Cardiac muscle cell (in vitro differentiated cells and primary cell): Measurements from ENCODE around the gene GASK1A. TPM values are rescaled to one million over a fixed set of nuclear protein-coding genes. Genes with fewer than 3 reads are reported as not detected.

Experiments
- DNase-seq, 2 donors: peaks; one replicate each; pipeline versions ENCODE4 v3.0.0 to v3.0.0-alpha.2; 2010 to 2017; ENCODE audit warnings: low read depth in 1 of 2, low spot score in 1 of 2
- H3K27ac ChIP-seq: fragments of 200-600 bp; sonication (generic); 2 replicates; pipeline ENCODE4 v1.5.1; 2016
- H3K27me3 ChIP-seq: fragments of 200-600 bp; sonication (generic); 2 replicates; pipeline ENCODE4 v1.6.0; 2016; ENCODE audit warnings: control low read depth
- H3K36me3 ChIP-seq: fragments of 200-600 bp; sonication (generic); 2 replicates; pipeline ENCODE4 v1.5.1; 2016; ENCODE audit warnings: control low read depth
- H3K4me1 ChIP-seq: fragments of 200-600 bp; sonication (generic); 2 replicates; pipeline ENCODE4 v1.8.1; 2017; ENCODE audit warnings: low read depth, mild to moderate bottlenecking, mixed run types
- H3K4me3 ChIP-seq: fragments of 200-600 bp; sonication (generic); 2 replicates; pipeline ENCODE4 v1.5.1; 2016; ENCODE audit warnings: mild to moderate bottlenecking
- H3K9me3 ChIP-seq: fragments of 200-600 bp; sonication (generic); 2 replicates; pipeline ENCODE4 v1.5.1; 2017; ENCODE audit warnings: low read depth, mild to moderate bottlenecking, control low read depth
- CTCF ChIP-seq: IDR thresholded peaks from 2 replicates; pipeline ENCODE4 v1.5.1; 2012; ENCODE audit warnings: low read depth, mild to moderate bottlenecking, low read length
- polyA plus RNA-seq: library from polyadenylated mRNA; unstranded; fragments of >200 nt; fragmentation: Nextera tagmentation; extraction: Ambion mirVana; gene quantifications from 2 replicates; pipeline ENCODE4 v1.2.1, GENCODE V29; 2016
- total RNA-seq: library from RNA; depleted of rRNA; stranded (reverse); fragments of >200 nt; gene quantifications from 2 replicates; pipeline ENCODE4 v1.2.3, GENCODE V29; 2016

Gene GASK1A
- total and polyA plus RNA-seq, 2 experiments from 2014 or later = 0.66 to 0.80 TPM

GRCh38 chr3:43077261-43077660 lies 98.2 kb downstream of the GASK1A start:
- H3K4me3 ChIP-seq = no peak overlapping the region
- peaks cover 4% of the 10 kb centered on the region for H3K27me3 ChIP-seq
- H3K36me3 ChIP-seq = no peaks in the 10 kb centered on the region
- H3K27ac ChIP-seq = no peak overlapping the region
- no peak for TF ChIP-seq CTCF
- DNase-seq = no peak
- no peaks in the 10 kb centered on the region for H3K4me1 ChIP-seq
- H3K9me3 ChIP-seq = no peaks in the 10 kb centered on the region

- H3K9me3 ChIP-seq = no peaks in the 10 kb centered on the region
- H3K4me3 ChIP-seq = no peak overlapping the region
- H3K27ac ChIP-seq = no peak overlapping the region
- no peaks in the 10 kb centered on the region for H3K36me3 ChIP-seq
- no peak for DNase-seq
- H3K27me3 ChIP-seq = no peaks in the 10 kb centered on the region
- no peak for TF ChIP-seq CTCF
- H3K4me1 ChIP-seq = no peaks in the 10 kb centered on the region
Observed at GRCh38 chr3:43077707-43078106, 98.6 kb downstream of the GASK1A start.

- Histone ChIP-seq H3K4me1 (no peaks in the 10 kb centered on the region), H3K27me3 (no peaks in the 10 kb centered on the region), H3K4me3 (no peak overlapping the region), H3K9me3 (no peaks in the 10 kb centered on the region), H3K36me3 (no peaks in the 10 kb centered on the region), H3K27ac (no peak overlapping the region)
- TF ChIP-seq CTCF = no peak
- no peak for DNase-seq
Observed at GRCh38 chr3:43079536-43080332, 100.6 kb downstream of the GASK1A start.

GRCh38 chr3:43080726-43081568 lies 101.8 kb downstream of the GASK1A start:
- Histone ChIP-seq H3K4me3 (no peak overlapping the region), H3K4me1 (no peaks in the 10 kb centered on the region), H3K36me3 (no peaks in the 10 kb centered on the region), H3K9me3 (no peaks in the 10 kb centered on the region), H3K27ac (no peak overlapping the region), H3K27me3 (no peaks in the 10 kb centered on the region)
- DNase-seq = no peak
- TF ChIP-seq CTCF = no peak

GRCh38 chr3:43081796-43082195 lies 102.7 kb downstream of the GASK1A start:
- no peaks in the 10 kb centered on the region for H3K27me3 ChIP-seq
- no peaks in the 10 kb centered on the region for H3K36me3 ChIP-seq
- no peak overlapping the region for H3K27ac ChIP-seq
- TF ChIP-seq CTCF = no peak
- H3K9me3 ChIP-seq = no peaks in the 10 kb centered on the region
- no peaks in the 10 kb centered on the region for H3K4me1 ChIP-seq
- no peak overlapping the region for H3K4me3 ChIP-seq
- DNase-seq = no peak
